ENCODE data around the gene OR1Q1.
"Not testable (repeated sequence)": the region's sequence is repeated elsewhere in the genome, so short reads cannot be mapped to it uniquely, and the experiment has no call there.

OR1Q1 gene, protein sequence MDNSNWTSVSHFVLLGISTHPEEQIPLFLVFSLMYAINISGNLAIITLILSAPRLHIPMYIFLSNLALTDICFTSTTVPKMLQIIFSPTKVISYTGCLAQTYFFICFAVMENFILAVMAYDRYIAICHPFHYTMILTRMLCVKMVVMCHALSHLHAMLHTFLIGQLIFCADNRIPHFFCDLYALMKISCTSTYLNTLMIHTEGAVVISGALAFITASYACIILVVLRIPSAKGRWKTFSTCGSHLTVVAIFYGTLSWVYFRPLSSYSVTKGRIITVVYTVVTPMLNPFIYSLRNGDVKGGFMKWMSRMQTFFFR

GRCh38 chr9:122614362-122614761, at the start of gene OR1Q1:
TSS of gene OR1Q1 (plus strand) at chr9:122614738. CDS start at chr9:122614738, 0 bp downstream.
- no peak for TF ChIP-seq CTCF (IDR thresholded peaks at IDR 0.05; ENCODE audit: extremely low read depth, insufficient read depth, missing control alignments)
- DNase-seq (ENCODE audit: low spot score), result no peak
- in situ Hi-C loops (cut with MboI; ENCODE audit: low pct_unique_long_range_greater_than_20kb, low sequenced_read_pairs, unreplicated experiment), result no loop called here

GRCh38 chr9:122567901-122568300, 46.6 kb upstream of the OR1Q1 start:
- no peak for TF ChIP-seq CTCF (IDR thresholded peaks at IDR 0.05; ENCODE audit: extremely low read depth, insufficient read depth, missing control alignments)
- no peak for DNase-seq (ENCODE audit: low spot score)
- in situ Hi-C loops (cut with MboI; ENCODE audit: low pct_unique_long_range_greater_than_20kb, low sequenced_read_pairs, unreplicated experiment), result no loop called here

- in situ Hi-C loops (cut with MboI; ENCODE audit: low pct_unique_long_range_greater_than_20kb, low sequenced_read_pairs, unreplicated experiment), result no loop called here
- no peak for TF ChIP-seq CTCF (IDR thresholded peaks at IDR 0.05; ENCODE audit: extremely low read depth, insufficient read depth, missing control alignments)
- DNase-seq (ENCODE audit: low spot score), result no peak
Measured at GRCh38 chr9:122572456-122572855, 42.1 kb upstream of the OR1Q1 start.

DNA sequence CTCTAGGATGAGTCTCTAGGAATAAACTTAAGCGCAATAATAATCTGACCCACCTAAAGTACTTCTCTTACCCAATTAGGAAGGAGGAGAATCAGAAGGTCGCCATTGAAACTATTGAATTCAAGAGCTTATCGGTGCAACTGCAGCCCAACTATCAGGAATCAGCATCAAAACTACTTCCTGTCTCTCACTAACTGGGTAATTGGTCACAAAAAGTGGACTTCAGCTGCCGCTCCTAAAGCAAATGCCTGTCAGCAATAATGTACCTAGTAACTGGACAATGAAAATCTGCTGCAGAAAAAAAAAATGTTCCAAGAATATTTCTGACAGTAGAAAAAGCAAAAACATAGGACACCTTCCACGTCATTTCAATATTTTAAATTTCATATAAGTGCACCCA, 34.7 kb upstream of the OR1Q1 start:
- no peak for DNase-seq (ENCODE audit: low spot score)
- no peak for TF ChIP-seq CTCF (IDR thresholded peaks at IDR 0.05; ENCODE audit: extremely low read depth, insufficient read depth, missing control alignments)
- in situ Hi-C loops (cut with MboI; ENCODE audit: low pct_unique_long_range_greater_than_20kb, low sequenced_read_pairs, unreplicated experiment), result no loop called here

- in situ Hi-C loops (cut with MboI; ENCODE audit: low pct_unique_long_range_greater_than_20kb, low sequenced_read_pairs, unreplicated experiment), result no loop called here
- no peak for DNase-seq (ENCODE audit: low spot score)
- no peak for TF ChIP-seq CTCF (IDR thresholded peaks at IDR 0.05; ENCODE audit: extremely low read depth, insufficient read depth, missing control alignments)
Measured at GRCh38 chr9:122580360-122580759, 34.2 kb upstream of the OR1Q1 start.

DNA sequence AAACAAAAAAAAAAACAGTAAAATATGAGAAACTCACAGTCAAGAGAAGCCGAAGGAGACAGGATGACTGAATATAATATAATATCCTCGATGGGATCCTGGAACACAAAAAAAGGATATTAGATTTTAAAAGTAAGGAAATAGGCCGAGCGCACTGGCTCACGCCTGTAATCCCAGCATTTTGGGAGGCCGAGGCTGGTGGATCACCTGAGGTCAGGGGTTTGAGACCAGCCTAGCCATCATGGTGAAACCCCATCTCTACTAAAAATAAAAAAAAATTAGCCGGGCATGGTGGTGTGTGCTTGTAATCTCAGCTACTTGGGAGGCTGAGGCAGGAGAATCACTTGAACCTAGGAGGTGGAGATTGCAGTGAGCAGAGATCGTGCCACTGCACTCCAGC, 31.3 kb upstream of the OR1Q1 start, which contains the start of gene OR1L8:
Gene OR1L8 (minus strand): TSS at position 101 of the 400 bp plus-strand sequence. CDS start 14,907 bp downstream, outside the sequence.
- in situ Hi-C loops (cut with MboI; ENCODE audit: low pct_unique_long_range_greater_than_20kb, low sequenced_read_pairs, unreplicated experiment); DNase-seq (ENCODE audit: low spot score): not testable (repeated sequence)

DNA sequence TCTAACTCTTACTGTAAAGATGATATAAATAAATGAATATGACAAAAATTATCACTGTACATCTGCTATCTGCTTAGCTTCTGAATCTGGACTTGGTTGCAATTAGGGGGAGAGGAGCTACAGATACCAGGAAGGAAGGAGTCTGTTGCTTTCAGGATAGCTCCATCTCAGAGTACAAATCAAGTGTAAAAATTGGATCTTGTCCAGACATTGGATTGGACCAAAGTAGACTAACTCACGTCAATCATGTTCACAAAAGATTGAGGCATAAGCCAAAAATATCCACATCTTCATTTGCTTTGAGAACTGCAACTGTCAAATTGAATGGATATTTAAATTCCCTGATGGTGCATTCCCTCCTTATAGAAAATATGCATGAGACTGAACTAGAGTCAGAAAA, 8.8 kb upstream of the OR1Q1 start:
- TF ChIP-seq CTCF (IDR thresholded peaks at IDR 0.05; ENCODE audit: extremely low read depth, insufficient read depth, missing control alignments), result no peak
- DNase-seq (ENCODE audit: low spot score), result no peak
- in situ Hi-C loops (cut with MboI; ENCODE audit: low pct_unique_long_range_greater_than_20kb, low sequenced_read_pairs, unreplicated experiment), result no loop called here

Measured in GM13977 (cell line).